Left lung (tissue), 10 donors: ENCODE data around the gene WBP2. TPM values are rescaled to one million over a fixed set of nuclear protein-coding genes. Genes with fewer than 3 reads are reported as not detected.
A peak's percentile ranks its signal among the peaks of the same experiment; 100 is the strongest.
"Not testable (repeated sequence)": the region's sequence is repeated elsewhere in the genome, so short reads cannot be mapped to it uniquely, and the experiment has no call there.

ENCODE experiments used
- ATAC-seq: fragments of 200-7000 bp; cut with Tn5 transposase; one replicate; pipeline ENCODE4 v1.9.1; 2020; ENCODE audit warnings: moderate library complexity
- DNase-seq, 4 donors: peaks; one replicate each; pipeline ENCODE4 v3.0.0-alpha.2; 2013 to 2020
- H3K27ac ChIP-seq, 2 donors: fragments of 200-600 bp; sonication (generic) in 1 of 2; one replicate each; pipeline versions ENCODE4 v1.5.0 to v1.8.0; 2020 to 2021
- H3K27me3 ChIP-seq, 2 donors: fragments of 200-600 bp; sonication (generic) in 1 of 2; one replicate each; pipeline versions ENCODE4 v1.5.0 to v1.8.0; 2020 to 2021
- H3K36me3 ChIP-seq, 2 donors: fragments of 200-600 bp; sonication (generic) in 1 of 2; one replicate each; pipeline versions ENCODE4 v1.5.0 to v1.8.0; 2020 to 2021
- H3K4me1 ChIP-seq, 2 donors: fragments of 200-600 bp; one replicate each; pipeline ENCODE4 v1.8.0; 2021
- H3K4me3 ChIP-seq, 2 donors: fragments of 200-600 bp; sonication (generic) in 1 of 2; one replicate each; pipeline versions ENCODE4 v1.5.0 to v1.8.0; 2020 to 2021; ENCODE audit warnings: mild to moderate bottlenecking in 1 of 2
- H3K9me3 ChIP-seq, 2 donors: fragments of 200-600 bp; sonication (generic) in 1 of 2; one replicate each; pipeline versions ENCODE4 v1.5.0 to v1.8.0; 2020 to 2021
- CTCF ChIP-seq, 2 donors: fragments of 200-600 bp; sonication (generic) in 1 of 2; IDR thresholded peaks; one replicate each; pipeline versions ENCODE4 v1.5.0 to v1.8.0; 2021; ENCODE audit warnings: antibody characterized with exemption in 2 of 2
- intact Hi-C, 2 donors: fragments of 100-400 bp; cut with DNase I; formaldehyde crosslinking; loops; one replicate each; pipeline versions ENCODE4 v1.11.2 to v1.14.2; 2022
- polyA plus RNA-seq, 6 donors: library from polyadenylated mRNA; unstranded; fragments of 120-200 nt; gene quantifications; one replicate each; pipeline ENCODE4 v1.2.1, GENCODE V29; 2013; ENCODE audit not compliant: insufficient read length in 6 of 6
- total RNA-seq, 2 donors: library from RNA; stranded (reverse); fragmentation: NEBNext Ultra II Directional; extraction: Animal tissue kit (Norgen Biotek cat#: 25700); gene quantifications; one replicate each; pipeline ENCODE4 v1.2.1, GENCODE V29; 2021
- donor health status: DM: no; HTN: yes; CAD: no.
- donor health status: DM: no; HTN: no; CAD: no.

The WBP2 gene
- total and polyA plus RNA-seq, 8 donors = 64.1 to 132 (median 75.6) TPM

- Histone ChIP-seq H3K4me1 (peaks cover 17 to 29% of the 10 kb centered on the region in 2 donors), H3K27me3 (no peaks in the 10 kb centered on the region), H3K27ac (peak overlapping the region; percentile 50 to 75), H3K9me3 (no peaks in the 10 kb centered on the region), H3K36me3 (no peaks in the 10 kb centered on the region), H3K4me3 (no peak overlapping the region)
- intact Hi-C loops = no loop called here
- peak; percentile 87 for ATAC-seq
- TF ChIP-seq CTCF (IDR thresholded peaks at IDR 0.05) = no peak
- DNase-seq = peak in 3 of 4 donors; percentile 69 to 98 (median 96)
Observed at GRCh38 chr17:75864448-75864871, 9.3 kb upstream of the WBP2 start.

- H3K27me3 ChIP-seq = no peaks in the 10 kb centered on the region
- H3K4me3 ChIP-seq = no peak overlapping the region
- H3K9me3 ChIP-seq = no peaks in the 10 kb centered on the region
- TF ChIP-seq CTCF (IDR thresholded peaks at IDR 0.05) = no peak
- DNase-seq = no peak
- H3K36me3 ChIP-seq = no peaks in the 10 kb centered on the region
- peaks cover 15 to 53% of the 10 kb centered on the region in 2 donors for H3K4me1 ChIP-seq
- peak overlapping the region in 1 of 2 donors; percentile 31 for H3K27ac ChIP-seq
- intact Hi-C loops = no loop called here
- ATAC-seq = no peak
Observed at GRCh38 chr17:75861927-75862317, 6.8 kb upstream of the WBP2 start.

- H3K36me3 ChIP-seq, H3K27me3 ChIP-seq, intact Hi-C loops, H3K9me3 ChIP-seq, H3K4me3 ChIP-seq, DNase-seq, ATAC-seq: not testable (repeated sequence)
- Histone ChIP-seq H3K4me1 (peaks cover 8 to 54% of the 10 kb centered on the region in 2 donors), H3K27ac (peak overlapping the region; percentile 86 to 93)
Observed at GRCh38 chr17:75859358-75859757, 4.2 kb upstream of the WBP2 start.

GRCh38 chr17:75856062-75856756, 1.1 kb upstream of the WBP2 start:
- ATAC-seq (peak; percentile 32), DNase-seq (peak in 1 of 4 donors; percentile 66)
- Histone ChIP-seq H3K4me3 (peak overlapping the region; percentile 76 to 79), H3K9me3 (no peaks in the 10 kb centered on the region), H3K27me3 (no peaks in the 10 kb centered on the region), H3K4me1 (peaks cover 13 to 72% of the 10 kb centered on the region in 2 donors), H3K27ac (peak overlapping the region; percentile 97 to 98), H3K36me3 (peaks cover 2 to 17% of the 10 kb centered on the region in 2 donors)
- intact Hi-C loops = no loop called here
- TF ChIP-seq CTCF (IDR thresholded peaks at IDR 0.05) = no peak

- intact Hi-C loops = no loop called here
- Histone ChIP-seq H3K27me3 (no peaks in the 10 kb centered on the region), H3K4me1 (peaks cover 13 to 70% of the 10 kb centered on the region in 2 donors), H3K9me3 (no peaks in the 10 kb centered on the region), H3K27ac (peak overlapping the region; percentile 95 to 98), H3K4me3 (peak overlapping the region; percentile 35 to 79), H3K36me3 (peaks cover 2 to 30% of the 10 kb centered on the region in 2 donors)
- DNase-seq (peak in 2 of 4 donors; percentile 59 to 79), ATAC-seq (peak; percentile 5)
- no peak for TF ChIP-seq CTCF (IDR thresholded peaks at IDR 0.05)
Observed at GRCh38 chr17:75854881-75855309, 240 bp downstream of the WBP2 start.
